ENCODE measurements around the gene GNG12.

GNG12 gene

DNA sequence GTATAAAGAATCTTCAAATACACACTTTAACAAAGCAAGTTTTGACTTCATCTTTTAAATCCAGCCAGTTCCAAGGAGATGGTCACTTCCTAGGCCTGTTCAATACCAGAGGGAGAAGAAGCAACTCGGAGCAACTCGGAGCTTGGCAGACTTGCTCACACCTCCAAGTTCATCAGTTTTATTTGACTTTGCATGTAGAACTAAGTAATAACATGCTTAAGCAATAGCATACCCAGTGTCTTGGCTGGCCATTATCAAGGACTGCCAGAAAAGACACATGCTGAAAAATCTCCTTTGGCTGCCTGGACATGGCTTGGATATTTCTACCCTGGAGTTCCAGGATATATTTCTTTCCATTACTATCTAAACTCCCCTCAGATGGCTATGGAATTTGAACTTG lies 52.6 kb downstream of the GNG12 start:
- DNase-seq, result no peak

DNA sequence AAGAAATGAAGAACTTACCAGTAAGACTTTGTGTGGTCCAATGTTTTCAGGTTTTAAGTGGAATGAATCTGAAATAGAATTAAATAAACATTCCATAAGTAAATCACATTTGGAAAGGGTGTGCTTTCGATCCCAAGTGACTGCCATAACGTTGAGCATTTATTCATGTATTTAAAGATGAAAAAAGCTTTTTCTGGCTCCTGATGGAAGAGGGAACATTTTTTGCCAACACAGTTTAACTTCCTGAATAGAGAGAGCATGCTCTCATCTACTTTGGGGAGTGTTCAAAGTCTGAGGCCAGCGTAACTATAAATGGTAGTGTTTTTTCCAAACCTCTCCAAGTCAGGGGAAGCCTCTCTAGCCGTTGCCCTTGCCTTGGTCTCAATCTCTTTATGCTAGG lies 55.8 kb downstream of the GNG12 start:
- DNase-seq, result no peak

DNA sequence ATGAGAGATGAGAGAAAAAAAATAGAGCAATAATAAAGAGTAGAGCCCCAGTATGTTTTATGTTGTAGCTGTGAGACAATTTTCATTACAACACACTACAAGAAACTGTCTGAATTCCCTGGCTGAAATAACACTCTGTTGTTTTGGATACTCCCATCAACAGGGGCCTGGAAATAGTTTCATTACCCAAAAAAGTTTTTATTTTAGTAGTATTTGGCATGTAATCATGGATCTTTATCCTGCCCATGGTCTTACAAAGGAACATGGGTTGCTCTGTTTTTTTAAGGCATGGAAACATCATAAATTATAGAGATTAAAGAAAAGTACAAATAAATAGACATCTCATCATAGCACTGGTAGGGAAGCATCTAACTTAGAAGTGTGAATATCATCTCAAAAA lies 56.3 kb downstream of the GNG12 start:
- no peak for DNase-seq

DNA sequence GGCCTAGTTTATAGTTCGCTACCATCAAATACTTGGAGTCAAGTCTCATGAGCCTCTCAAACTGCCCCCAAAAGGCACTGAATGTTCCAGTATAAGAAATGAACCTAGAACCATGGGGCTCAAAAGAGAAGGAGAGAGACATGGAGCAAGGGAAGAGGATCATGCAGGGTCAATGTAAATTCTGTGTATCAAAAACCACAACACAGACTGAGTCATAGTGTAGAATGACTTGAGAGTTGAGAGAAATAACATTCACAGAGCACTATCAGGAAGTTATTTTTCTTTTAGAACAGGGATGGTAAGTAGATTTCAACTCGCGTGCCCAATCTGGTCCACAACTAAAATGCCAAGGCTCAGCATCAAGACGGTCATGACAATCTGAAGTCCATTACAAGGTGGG lies 59.8 kb downstream of the GNG12 start:
- no peak for DNase-seq

- DNase-seq, result no peak
Measured at GRCh38 chr1:67771749-67772148, 61.5 kb downstream of the GNG12 start.

- no peak for DNase-seq
Measured at GRCh38 chr1:67771152-67771551, 62.1 kb downstream of the GNG12 start.

DNA sequence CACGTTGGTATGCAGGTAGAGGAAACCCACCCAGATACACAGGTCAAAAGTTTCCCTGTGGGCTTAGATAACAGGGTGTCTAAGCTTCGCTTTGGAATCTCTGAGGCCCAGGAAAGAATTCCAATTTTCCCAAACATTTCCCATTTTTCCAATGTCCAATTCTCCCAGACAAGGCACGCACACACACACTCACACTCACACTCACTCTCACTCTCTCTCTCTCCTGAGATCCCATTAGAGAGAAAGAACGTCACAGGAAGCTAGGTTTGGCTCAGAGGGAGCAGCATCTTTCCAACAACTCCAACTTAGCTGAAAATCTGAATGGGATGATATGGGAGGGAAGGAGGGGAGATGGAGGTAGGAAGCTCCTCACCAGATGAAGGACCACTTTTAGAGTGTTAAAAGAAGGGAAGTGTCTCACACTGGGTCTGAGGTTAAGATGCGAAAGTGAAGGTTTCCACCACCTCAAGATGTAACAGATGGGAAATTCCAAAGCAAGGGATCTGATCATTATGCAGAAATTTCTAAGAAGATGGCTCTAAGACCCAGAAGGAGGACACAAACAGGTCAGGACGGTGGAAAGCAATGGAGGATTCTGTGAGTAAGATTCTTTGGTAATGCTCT lies 63.5 kb downstream of the GNG12 start:
- no peak for DNase-seq

GRCh38 chr1:67768480-67768879 lies 64.8 kb downstream of the GNG12 start:
- DNase-seq, result no peak

- no peak for DNase-seq
Measured at GRCh38 chr1:67767103-67767782, 66.0 kb downstream of the GNG12 start.

GRCh38 chr1:67766141-67766978 lies 66.9 kb downstream of the GNG12 start:
- DNase-seq, result no peak

DNA sequence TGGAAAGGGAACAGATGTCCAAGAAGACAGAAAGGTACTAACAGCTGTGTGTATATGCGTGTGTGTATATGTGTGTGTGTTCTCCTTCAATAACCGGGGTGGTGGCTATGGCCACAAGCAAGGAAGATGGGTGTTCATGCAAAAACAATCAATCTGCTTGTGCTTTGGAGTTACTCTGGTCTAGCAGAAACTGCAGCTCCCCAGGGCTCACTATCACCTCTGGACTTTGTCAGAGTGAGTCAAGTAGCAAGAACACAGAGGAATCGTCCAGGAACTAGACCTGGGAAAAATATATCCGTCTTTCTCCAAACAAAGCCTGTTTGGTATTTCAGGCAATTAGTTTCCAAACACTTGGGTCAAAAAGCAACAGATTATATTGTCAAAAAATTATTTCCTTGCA lies 68.6 kb downstream of the GNG12 start:
- DNase-seq, result no peak

GRCh38 chr1:67761730-67762129 lies 71.5 kb downstream of the GNG12 start:
- no peak for DNase-seq

DNA sequence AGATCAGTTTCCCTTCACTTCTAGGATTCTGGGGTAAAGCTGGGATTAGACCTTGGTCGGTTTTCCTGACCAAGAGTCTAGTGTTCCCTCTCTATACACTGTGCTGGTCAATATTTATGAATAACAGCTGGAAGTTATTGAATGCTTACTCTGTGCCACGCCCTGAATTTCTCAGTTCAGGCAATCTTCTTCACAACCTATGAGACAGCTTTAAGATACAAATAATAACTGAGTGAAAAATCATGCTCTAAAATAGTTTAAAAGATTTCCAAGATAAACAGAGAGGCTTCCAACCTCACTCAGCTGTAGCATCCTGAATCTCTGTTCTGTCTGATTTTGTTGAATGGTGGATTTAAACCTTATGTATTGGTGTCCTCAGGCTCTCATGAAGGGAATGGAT lies 72.2 kb downstream of the GNG12 start:
- no peak for DNase-seq

DNA sequence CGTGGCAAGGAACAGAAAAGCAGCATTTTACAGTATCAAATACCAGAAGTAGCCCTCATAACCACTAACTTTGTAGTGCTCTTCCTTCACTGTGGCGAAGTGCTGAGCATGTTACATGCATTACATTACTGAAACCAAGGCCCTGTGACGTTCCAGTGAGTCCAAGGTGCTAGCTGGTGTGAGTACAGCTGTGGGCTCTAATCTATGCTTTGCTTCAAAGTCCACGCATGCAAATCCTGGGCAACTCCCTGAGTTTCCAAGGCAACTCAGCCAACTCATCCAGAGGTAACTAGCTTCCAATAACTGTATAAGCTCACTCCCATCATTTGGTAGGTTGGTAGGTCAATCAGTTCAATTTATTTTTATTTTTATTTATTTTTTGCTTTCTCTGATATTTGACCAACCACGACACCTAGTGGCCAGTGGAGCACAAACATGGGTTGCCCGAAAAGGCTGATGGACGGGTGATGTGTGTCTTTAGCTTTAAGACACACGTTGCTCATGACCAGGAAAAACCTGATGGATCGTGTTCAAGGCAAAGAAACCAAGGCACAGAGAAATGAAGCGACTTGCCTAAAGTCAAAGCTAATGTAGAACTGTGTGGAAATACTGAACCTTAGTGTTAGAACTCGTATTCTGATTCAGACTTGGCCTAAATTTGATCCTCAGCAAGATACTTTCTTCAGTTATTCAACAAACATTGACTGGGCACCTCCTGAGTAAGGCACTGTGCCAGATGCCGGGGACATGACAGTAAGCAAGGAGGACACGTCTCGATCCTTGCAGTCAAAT lies 73.0 kb downstream of the GNG12 start:
- DNase-seq, result no peak

GRCh38 chr1:67759692-67760029 lies 73.6 kb downstream of the GNG12 start:
- no peak for DNase-seq

- no peak for DNase-seq
Measured at GRCh38 chr1:67759066-67759465, 74.2 kb downstream of the GNG12 start.

DNA sequence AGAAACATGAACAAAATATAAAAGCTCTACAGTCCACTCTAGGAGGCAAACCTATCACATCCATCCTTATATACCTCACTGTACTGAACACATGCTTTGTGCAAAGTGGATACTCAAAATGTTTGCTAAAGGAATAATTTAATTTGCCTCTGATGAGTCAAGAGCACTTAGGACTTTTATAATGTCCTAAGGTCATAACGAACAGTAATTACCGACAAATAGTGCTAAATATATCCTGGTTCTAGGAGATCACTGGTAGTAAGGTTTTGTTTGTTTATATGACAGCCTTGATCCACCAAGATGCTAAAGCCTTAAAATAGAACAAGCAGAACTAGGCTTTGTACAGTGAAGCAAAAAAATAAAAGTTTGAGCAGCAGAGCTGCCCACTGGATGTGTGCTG lies 77.6 kb downstream of the GNG12 start:
- DNase-seq, result no peak

DNA sequence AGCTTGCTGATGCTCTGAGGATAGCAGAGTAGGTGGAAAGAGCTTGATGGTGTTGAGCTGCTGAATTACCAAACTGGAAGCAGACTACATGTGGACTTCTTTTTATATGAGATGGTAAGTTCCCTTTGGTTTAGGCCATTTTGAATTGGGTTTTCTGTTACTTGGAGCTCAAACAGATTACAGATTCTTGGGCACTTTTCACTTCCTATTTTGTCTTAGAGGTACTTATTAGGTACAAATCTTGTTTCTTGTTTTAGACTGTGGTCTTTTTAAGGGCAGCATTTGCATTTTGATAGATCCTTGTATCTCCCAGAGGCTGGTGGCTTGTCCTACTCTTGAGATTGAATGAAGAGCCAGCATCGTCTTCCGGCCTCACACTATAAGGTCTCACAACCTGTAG lies 78.1 kb downstream of the GNG12 start:
- DNase-seq, result no peak

GRCh38 chr1:67754526-67754920 lies 78.7 kb downstream of the GNG12 start:
- DNase-seq, result no peak

DNA sequence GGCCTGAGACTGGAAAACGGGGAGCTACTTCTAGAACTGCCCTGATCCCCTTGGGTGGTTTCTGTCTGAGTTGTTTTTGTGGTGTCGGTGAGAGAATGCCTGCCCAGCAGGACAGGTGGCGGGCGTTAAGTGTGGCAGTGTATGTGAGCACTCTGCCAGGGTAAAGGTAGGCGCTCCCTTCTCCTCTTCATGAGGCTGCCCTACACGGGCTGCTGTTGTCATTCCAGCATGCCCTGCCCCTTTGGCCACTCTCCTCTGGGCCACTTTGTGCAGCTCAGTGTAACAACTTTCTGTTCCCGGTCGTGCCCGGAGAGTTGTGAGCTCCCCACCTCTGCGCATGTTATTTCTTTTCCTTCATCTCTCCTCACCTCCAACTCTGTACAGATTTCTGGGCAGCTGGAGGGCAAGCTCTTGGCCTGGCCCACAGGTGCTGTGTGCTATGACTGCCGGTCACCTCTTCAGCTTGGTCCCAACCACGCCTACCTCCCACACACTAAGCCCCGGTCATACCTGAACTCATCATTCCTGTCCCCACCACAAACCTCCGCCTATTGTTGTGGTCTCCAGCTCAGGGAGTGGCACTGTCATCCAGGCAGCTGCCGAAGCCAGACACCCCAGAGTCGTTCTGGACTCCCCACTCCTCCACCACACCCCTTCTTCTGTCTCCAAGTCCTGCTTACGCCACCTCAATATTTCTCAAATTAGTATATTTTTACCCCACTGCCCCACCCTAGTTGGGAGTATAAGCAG lies 79.3 kb downstream of the GNG12 start:
- DNase-seq, result no peak

- no peak for DNase-seq
Measured at GRCh38 chr1:67752306-67752705, 81.0 kb downstream of the GNG12 start.

DNA sequence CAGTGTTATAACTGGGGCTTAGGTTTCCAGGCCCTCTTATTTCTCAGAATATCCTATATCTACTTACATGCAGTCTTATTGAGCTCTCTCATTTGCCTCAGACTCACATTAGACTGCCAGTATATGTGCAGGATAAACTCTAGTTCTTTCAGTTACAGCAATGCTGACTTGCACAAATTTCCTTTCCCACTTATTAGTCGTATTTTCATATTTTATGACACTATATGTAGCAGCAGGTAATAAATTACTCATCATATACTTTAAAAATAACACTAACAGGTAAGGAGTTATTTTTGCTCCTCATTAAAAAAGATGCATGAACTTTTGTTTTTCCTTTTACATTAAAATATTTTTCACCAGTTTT lies 82.6 kb downstream of the GNG12 start:
- DNase-seq, result no peak

Data from NCI-H1048 (cell line).